K562 (cell line): ENCODE results near the gene CTXN3.

Source experiments
- BRD4 ChIP-seq: fragments of 200-600 bp; sonication (generic); IDR thresholded peaks from 2 replicates; pipeline ENCODE4 v1.6.1; 2017; ENCODE audit warnings: inconsistent platforms
- EZH2 ChIP-seq: IDR thresholded peaks from 2 replicates; pipeline ENCODE4 v1.6.1; 2012; ENCODE audit warnings: low read depth, mild to moderate bottlenecking, inconsistent platforms, low read length, borderline replicate concordance
- GATA2 ChIP-seq: sonication (generic); formaldehyde crosslinking; IDR thresholded peaks from 2 replicates; pipeline ENCODE4 v1.4.0; 2020; ENCODE audit warnings: mild to moderate bottlenecking, missing genetic modification reagents
- NCOA1 ChIP-seq: fragments of 450-650 bp; IDR thresholded peaks from 2 replicates; pipeline ENCODE4 v1.6.1; 2016; ENCODE audit warnings: low read depth
- NFIX ChIP-seq: fragments of 250-450 bp; sonication (Bioruptor Pico); IDR thresholded peaks from 2 replicates; pipeline ENCODE4 v1.4.0; 2020; ENCODE audit warnings: low read depth, mild to moderate bottlenecking, moderate library complexity
- PHF21A ChIP-seq: fragments of 450-650 bp; IDR thresholded peaks from 2 replicates; pipeline ENCODE4 v1.6.1; 2017; ENCODE audit warnings: low read depth, borderline replicate concordance
- POLR2AphosphoS5 ChIP-seq: IDR thresholded peaks from 2 replicates; pipeline ENCODE4 v1.6.1; 2011; ENCODE audit warnings: mild to moderate bottlenecking, low read depth, low read length, moderate library complexity; ENCODE audit not compliant: control insufficient read depth, insufficient read depth
- RFX5 ChIP-seq: IDR thresholded peaks from 2 replicates; pipeline ENCODE4 v1.6.1; 2011; ENCODE audit warnings: low read depth, mild to moderate bottlenecking, improper control_type of control experiment, low read length
- SP2 ChIP-seq: IDR thresholded peaks from 2 replicates; pipeline ENCODE4 v1.6.1; 2011; ENCODE audit warnings: mild to moderate bottlenecking, low read depth, low read length, moderate library complexity; ENCODE audit not compliant: poor library complexity, severe bottlenecking; ENCODE audit errors: extremely low read depth
- TAF1 ChIP-seq: IDR thresholded peaks from 2 replicates; pipeline ENCODE4 v1.6.1; 2011; ENCODE audit warnings: mild to moderate bottlenecking, low read length, moderate library complexity; ENCODE audit not compliant: insufficient read depth, control insufficient read depth, severe bottlenecking; ENCODE audit errors: extremely low read depth
- ZNF121 ChIP-seq: sonication (generic); formaldehyde crosslinking; conservative IDR thresholded peaks from 2 replicates; pipeline ENCODE4 v1.8.0; 2022; ENCODE audit warnings: missing genetic modification reagents
- ZNF699 ChIP-seq: fragments of 250-450 bp; sonication (Bioruptor Pico); IDR thresholded peaks from 2 replicates; pipeline ENCODE4 v1.8.0; 2021; ENCODE audit warnings: mild to moderate bottlenecking, moderate library complexity; ENCODE audit not compliant: insufficient replicate concordance
- TF ChIP-seq, protein P1 (sequence below): conservative IDR thresholded peaks from 2 replicates; pipeline ENCODE4 v1.6.1; 2011; ENCODE audit warnings: low read depth, mild to moderate bottlenecking, low read length; ENCODE audit not compliant: control insufficient read depth
- TF ChIP-seq, protein P2 (sequence below): fragments of 450-650 bp; IDR thresholded peaks from 2 replicates; pipeline ENCODE4 v1.6.1; 2016

DNA sequence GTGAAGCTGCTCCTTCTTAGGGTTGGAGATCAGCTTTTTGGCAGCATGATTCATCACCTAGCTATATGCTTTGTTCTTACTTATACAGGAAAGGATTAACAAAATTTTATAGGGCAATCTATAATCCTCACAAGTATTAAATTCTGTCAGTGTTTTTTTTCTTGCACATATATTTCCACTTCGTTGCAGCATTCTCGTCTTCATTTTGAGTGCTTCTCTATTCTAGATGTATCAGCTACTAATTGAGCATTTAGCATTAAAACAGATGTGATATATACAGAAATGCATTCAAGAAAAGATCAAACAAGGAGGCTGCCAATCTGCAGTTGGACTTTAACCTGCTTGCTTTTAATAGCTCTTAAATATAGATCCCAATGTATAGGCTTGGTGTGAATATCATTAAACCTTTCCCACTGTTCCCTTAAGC lies 3.6 kb upstream of the CTXN3 start:
- TF ChIP-seq, protein P1, sequence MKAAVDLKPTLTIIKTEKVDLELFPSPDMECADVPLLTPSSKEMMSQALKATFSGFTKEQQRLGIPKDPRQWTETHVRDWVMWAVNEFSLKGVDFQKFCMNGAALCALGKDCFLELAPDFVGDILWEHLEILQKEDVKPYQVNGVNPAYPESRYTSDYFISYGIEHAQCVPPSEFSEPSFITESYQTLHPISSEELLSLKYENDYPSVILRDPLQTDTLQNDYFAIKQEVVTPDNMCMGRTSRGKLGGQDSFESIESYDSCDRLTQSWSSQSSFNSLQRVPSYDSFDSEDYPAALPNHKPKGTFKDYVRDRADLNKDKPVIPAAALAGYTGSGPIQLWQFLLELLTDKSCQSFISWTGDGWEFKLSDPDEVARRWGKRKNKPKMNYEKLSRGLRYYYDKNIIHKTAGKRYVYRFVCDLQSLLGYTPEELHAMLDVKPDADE = no peak
- TF ChIP-seq, protein P2, sequence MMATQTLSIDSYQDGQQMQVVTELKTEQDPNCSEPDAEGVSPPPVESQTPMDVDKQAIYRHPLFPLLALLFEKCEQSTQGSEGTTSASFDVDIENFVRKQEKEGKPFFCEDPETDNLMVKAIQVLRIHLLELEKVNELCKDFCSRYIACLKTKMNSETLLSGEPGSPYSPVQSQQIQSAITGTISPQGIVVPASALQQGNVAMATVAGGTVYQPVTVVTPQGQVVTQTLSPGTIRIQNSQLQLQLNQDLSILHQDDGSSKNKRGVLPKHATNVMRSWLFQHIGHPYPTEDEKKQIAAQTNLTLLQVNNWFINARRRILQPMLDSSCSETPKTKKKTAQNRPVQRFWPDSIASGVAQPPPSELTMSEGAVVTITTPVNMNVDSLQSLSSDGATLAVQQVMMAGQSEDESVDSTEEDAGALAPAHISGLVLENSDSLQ = no peak
- TF ChIP-seq ZNF121 (CRISPR knock-in tag) = no peak
- TF ChIP-seq GATA2 = no peak
- TF ChIP-seq POLR2AphosphoS5 = no peak
- TF ChIP-seq EZH2 = no peak
- no peak for TF ChIP-seq TAF1
- TF ChIP-seq BRD4 = no peak
- TF ChIP-seq NFIX (CRISPR knock-in tag) = no peak
- no peak for TF ChIP-seq PHF21A
- TF ChIP-seq NCOA1 = no peak
- TF ChIP-seq ZNF699 (CRISPR knock-in tag) = no peak
- no peak for TF ChIP-seq RFX5
- no peak for TF ChIP-seq SP2
